K562 (cell line): Measurements from ENCODE around the gene CDC42BPB. TPM values are rescaled to one million over a fixed set of nuclear protein-coding genes. Genes with fewer than 3 reads are reported as not detected.

Experiments
- ATAC-seq: fragments of 200-7000 bp; cut with Tn5 transposase; 3 replicates; pipeline ENCODE4 v1.9.1; 2020; ENCODE audit warnings: moderate library complexity
- BruUV-seq: library from RNA; stranded (reverse); fragments of 400-500 nt; replicated peaks from 2 replicates; lab custom pipeline; 2021; lab: Mats Ljungman, UMichigan
- CTCF ChIA-PET: fragments of 300-600 bp; formaldehyde crosslinking; extraction: SDS; loops from one replicate; lab custom pipeline; 2021; ENCODE audit warnings: low intra/inter-chr PET ratio; lab: Yijun Ruan, JAX
- POLR2A ChIA-PET: fragments of 300-600, 350-650 bp; sonication (Branson Sonifier 250); formaldehyde crosslinking; extraction: SDS; loops from one replicate; lab custom pipeline; 2021; ENCODE audit warnings: antibody characterized with exemption, inconsistent platforms; lab: Yijun Ruan, JAX
- DNase-seq, 4 experiments: peaks; one replicate each; pipeline versions ENCODE4 v3.0.0 to v3.0.0-alpha.2; 2011 to 2018; ENCODE audit warnings: low spot score in 3 of 4, mixed read lengths in 3 of 4; ENCODE audit errors: extremely low read depth in 1 of 4
- FAIRE-seq: peaks from 2 replicates; lab custom pipeline; 2011; peaks lifted over from hg19 to GRCh38; lab: Jason Lieb, UNC
- H2AFZ ChIP-seq: 2 replicates; pipeline ENCODE4 v1.6.0; 2011; ENCODE audit warnings: low read depth, low read length, control low read depth, inconsistent platforms
- H3K27ac ChIP-seq: fragments of 200-600 bp; 3 replicates; pipeline ENCODE4 v1.8.0; 2011; ENCODE audit warnings: low read depth, mild to moderate bottlenecking, control low read depth, inconsistent platforms, low read length, moderate library complexity, mixed read lengths; ENCODE audit errors: extremely low read depth
- H3K27me3 ChIP-seq, 2 experiments: fragments of 300-600 bp in 1 of 2; 2 replicates in 1 of 2; 3 replicates in 1 of 2; pipeline versions ENCODE4 v1.6.0 to v1.8.0; 2011; ENCODE audit warnings: inconsistent platforms in 2 of 2, low read length in 2 of 2, mild to moderate bottlenecking in 1 of 2, mixed read lengths in 1 of 2, moderate library complexity in 1 of 2; ENCODE audit not compliant: control insufficient read depth in 2 of 2, insufficient read depth in 2 of 2
- H3K36me3 ChIP-seq: fragments of 300-600 bp; 3 replicates; pipeline ENCODE4 v1.8.0; 2011; ENCODE audit warnings: mild to moderate bottlenecking, low read length, inconsistent platforms; ENCODE audit not compliant: control insufficient read depth, insufficient read depth
- H3K4me1 ChIP-seq, 2 experiments: fragments of 200-600 bp in 1 of 2; replicated peaks in 1 of 2; 2 replicates in 1 of 2; 3 replicates in 1 of 2; pipeline versions ENCODE4 v1.5.1 to v1.8.0; 2011; ENCODE audit warnings: inconsistent platforms in 2 of 2, low read length in 2 of 2, mild to moderate bottlenecking in 1 of 2, mixed read lengths in 1 of 2, moderate library complexity in 1 of 2; ENCODE audit not compliant: control insufficient read depth in 2 of 2, insufficient read depth in 2 of 2
- H3K4me2 ChIP-seq: 2 replicates; pipeline ENCODE4 v1.6.1; 2011; ENCODE audit warnings: low read length, control low read depth, inconsistent platforms, mixed read lengths; ENCODE audit not compliant: insufficient read depth
- H3K4me3 ChIP-seq: fragments of 200-600 bp; sonication (generic), shearing (Covaris generic); 2 replicates; pipeline ENCODE4 v1.5.1; 2016; ENCODE audit warnings: control low read depth, inconsistent platforms
- H3K79me2 ChIP-seq: fragments of 200-600 bp; 3 replicates; pipeline ENCODE4 v1.8.0; 2011; ENCODE audit warnings: low read length, inconsistent platforms; ENCODE audit not compliant: control insufficient read depth, insufficient read depth
- H3K9ac ChIP-seq, 2 experiments: 2 replicates each; pipeline versions ENCODE4 v1.6.0 to v1.6.1; 2011; ENCODE audit warnings: low read depth in 2 of 2, low read length in 2 of 2, control low read depth in 1 of 2, inconsistent platforms in 1 of 2, mild to moderate bottlenecking in 1 of 2, mixed read lengths in 1 of 2; ENCODE audit not compliant: insufficient read depth in 1 of 2
- H3K9me1 ChIP-seq: one replicate; pipeline ENCODE4 v1.6.0; 2011; ENCODE audit warnings: inconsistent platforms, mild to moderate bottlenecking, low read length, moderate library complexity; ENCODE audit not compliant: control insufficient read depth, insufficient read depth
- H3K9me3 ChIP-seq: replicated peaks from 2 replicates; pipeline ENCODE4 v1.5.1; 2011; ENCODE audit warnings: low read depth, low read length, inconsistent platforms; ENCODE audit not compliant: control insufficient read depth, insufficient read depth
- H4K20me1 ChIP-seq: replicated peaks from 2 replicates; pipeline ENCODE4 v1.6.1; 2011; ENCODE audit warnings: low read length, inconsistent platforms, mixed read lengths; ENCODE audit not compliant: control insufficient read depth, insufficient read depth
- E2F3 ChIP-seq: fragments of 250-450 bp; sonication (Bioruptor Pico); IDR thresholded peaks from 2 replicates; pipeline ENCODE4 v1.4.0; 2020; ENCODE audit warnings: mild to moderate bottlenecking
- GABPA ChIP-seq: fragments of 200-800 bp; sonication (Bioruptor generic); conservative IDR thresholded peaks from 2 replicates; pipeline ENCODE4 v1.6.1; 2016; ENCODE audit warnings: low read depth, missing genetic modification characterization, missing compliant biosample characterization
- GTF2E2 ChIP-seq: fragments of 200-800 bp; sonication (Bioruptor generic); IDR thresholded peaks from 2 replicates; pipeline ENCODE4 v1.6.1; 2016; ENCODE audit warnings: missing genetic modification characterization, missing compliant biosample characterization
- MEF2D ChIP-seq: conservative IDR thresholded peaks from 2 replicates; pipeline ENCODE4 v1.6.1; 2016; ENCODE audit warnings: low read depth, missing genetic modification characterization, missing compliant biosample characterization
- RBM25 ChIP-seq: fragments of 200-400 bp; formaldehyde crosslinking; IDR thresholded peaks from 2 replicates; pipeline ENCODE4 v1.6.1; 2018; ENCODE audit warnings: low read length, low read depth, moderate library complexity; ENCODE audit not compliant: severe bottlenecking
- SMAD3 ChIP-seq: fragments of 450-650 bp; formaldehyde crosslinking; conservative IDR thresholded peaks from 2 replicates; pipeline ENCODE4 v1.4.0; 2020; ENCODE audit warnings: mild to moderate bottlenecking
- SMAD4 ChIP-seq: fragments of 250-450 bp; sonication (Bioruptor Pico); conservative IDR thresholded peaks from 2 replicates; pipeline ENCODE4 v1.8.0; 2021; ENCODE audit warnings: inconsistent platforms, mild to moderate bottlenecking, moderate library complexity
- STAG1 ChIP-seq: sonication (generic); formaldehyde crosslinking; IDR thresholded peaks from 2 replicates; pipeline ENCODE4 v1.5.0; 2020; ENCODE audit warnings: missing genetic modification reagents, borderline replicate concordance
- ZNF408 ChIP-seq: fragments of 250-450 bp; sonication (Bioruptor Pico); IDR thresholded peaks from 2 replicates; pipeline ENCODE4 v1.4.0; 2020; ENCODE audit warnings: low read depth, mild to moderate bottlenecking, moderate library complexity
- WGBS: fragments of 100-300 bp; shearing (Covaris generic); methylation state at CpG from one replicate; pipeline ENCODE4 v1.1.6; 2016; ENCODE audit warnings: low coverage, mixed read lengths; ENCODE audit not compliant: insufficient coverage; ENCODE audit errors: missing lambda C conversion rate; 5-methylcytosine and 5-hydroxymethylcytosine counted together
- in situ Hi-C: fragments of 300-500 bp; cut with MboI; formaldehyde crosslinking; loops from 4 replicates; pipeline ENCODE4 v1.15.0; 2018; ENCODE audit warnings: inconsistent platforms, mixed read lengths
- intact Hi-C: fragments of 100-400 bp; cut with micrococcal nuclease; formaldehyde crosslinking; loops from 2 replicates; pipeline ENCODE4 v1.14.2; 2022
- polyA plus RNA-seq, 8 experiments: library from polyadenylated mRNA; depleted of rRNA in 4 of 8; stranded (reverse) in 5 of 8; unstranded in 3 of 8; fragments of >200 nt; fragmentation: Nextera tagmentation in 2 of 8; fragmentation: Illumina TruSeq in 1 of 8; extraction: Ambion mirVana in 2 of 8; extraction: Trizol in 1 of 8; gene quantifications; 2 replicates each; pipeline versions ENCODE4 v1.2.1 to v1.2.3, GENCODE V29; 2011 to 2014; ENCODE audit warnings: inconsistent platforms in 1 of 8, missing spikeins in 1 of 8
- total RNA-seq, 7 experiments: library from RNA; depleted of rRNA in 6 of 7; stranded (reverse); fragments of >200 nt in 6 of 7; fragmentation: Illumina TruSeq in 2 of 7; extraction: Trizol in 2 of 7; gene quantifications; 2 replicates each; pipeline versions ENCODE4 v1.2.1 to v1.2.3, GENCODE V29; 2011 to 2021; ENCODE audit warnings: low replicate concordance in 1 of 7
- TF ChIP-seq, protein P1 (sequence below): fragments of 450-650 bp; IDR thresholded peaks from 2 replicates; pipeline ENCODE4 v1.6.1; 2018; ENCODE audit not compliant: partially characterized antibody
- TF ChIP-seq, protein P2 (sequence below): sonication (generic); formaldehyde crosslinking; IDR thresholded peaks from 2 replicates; pipeline ENCODE4 v1.8.1; 2023; ENCODE audit warnings: mild to moderate bottlenecking, missing genetic modification reagents, moderate library complexity

The CDC42BPB gene
- total and polyA plus RNA-seq, 9 of the 15 experiments (the other 6 are each of a cell fraction or from before 2014, with no cell fraction given): 0.07 to 24.3 (median 12.6) TPM

DNA sequence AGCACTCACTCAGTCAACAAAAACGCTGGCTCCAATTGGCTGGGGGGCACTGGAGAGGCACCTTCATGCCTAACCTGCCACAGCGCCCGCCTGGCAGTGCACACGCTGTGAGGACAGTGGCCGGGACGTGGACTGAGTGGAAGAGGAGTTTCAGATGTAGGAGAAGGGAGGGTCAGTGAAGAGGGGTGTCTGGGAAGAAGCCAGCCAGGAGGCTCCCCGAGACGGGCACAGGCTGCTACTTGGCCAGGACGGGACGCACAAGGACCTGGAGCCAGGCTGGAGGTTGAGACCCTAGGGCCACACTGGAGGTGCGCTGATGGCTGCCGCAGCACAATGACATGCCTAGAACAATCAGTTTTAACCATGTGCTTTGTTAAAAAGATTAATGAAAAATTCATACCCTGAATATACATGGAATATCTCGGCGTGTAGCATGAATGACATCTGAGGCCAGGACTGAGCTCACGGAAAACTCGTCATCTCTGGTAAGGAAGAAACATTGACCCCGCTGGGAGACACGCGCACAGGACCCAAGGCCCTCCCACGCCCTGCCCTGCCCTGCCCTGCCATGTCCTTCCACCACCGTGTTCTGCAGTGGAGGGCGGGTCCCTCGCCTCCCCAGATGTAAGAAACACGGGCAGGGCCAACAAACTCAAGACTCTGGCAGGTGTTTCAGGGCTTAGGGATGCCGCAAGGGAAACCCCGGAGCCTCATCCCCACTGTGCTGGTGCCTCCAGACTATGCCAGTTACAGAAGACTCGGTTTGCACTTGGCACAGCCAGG lies 109.8 kb downstream of the CDC42BPB start (continued):
- TF ChIP-seq E2F3 (CRISPR knock-in tag) (no peak), RBM25 (no peak), ZNF408 (CRISPR knock-in tag) (no peak)
- TF ChIP-seq, all 486 proteins: peak for 0

DNA sequence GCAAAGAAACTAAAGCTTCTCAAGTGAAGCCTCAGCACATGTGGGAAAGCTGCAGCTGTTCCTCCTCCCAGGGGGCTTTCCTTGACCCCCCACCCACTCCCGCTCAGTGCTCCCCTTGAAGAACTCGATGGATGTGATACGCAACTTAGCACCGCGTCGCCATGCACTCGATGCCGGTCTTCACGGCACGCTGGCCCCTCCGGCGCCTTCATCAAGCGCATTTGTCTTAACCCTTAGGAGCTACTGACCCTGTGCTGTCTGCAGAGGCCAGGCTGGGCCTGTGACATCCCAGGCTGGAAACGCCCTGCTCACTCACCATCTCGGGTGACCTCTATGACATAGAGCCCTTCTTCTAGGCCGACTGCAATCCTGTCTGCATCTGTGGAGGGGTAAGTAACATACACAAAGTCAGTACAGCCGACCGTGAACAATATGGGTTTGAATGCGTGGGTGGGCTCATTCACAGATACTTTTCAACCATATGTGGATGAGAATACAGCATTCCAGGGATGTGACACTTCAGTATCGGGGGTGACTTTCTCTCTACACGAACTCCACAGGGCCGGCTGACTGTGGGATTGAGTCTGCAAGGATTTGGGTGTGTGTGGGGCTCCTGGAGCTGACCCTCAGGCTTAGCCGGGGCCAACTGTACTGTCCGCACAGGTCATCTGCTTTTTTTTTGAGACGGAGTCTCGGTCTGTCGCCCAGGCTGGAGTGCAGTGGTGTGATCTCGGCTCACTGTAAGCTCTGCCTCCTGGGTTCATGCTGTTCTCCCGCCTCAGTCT lies 111.8 kb downstream of the CDC42BPB start:
- no peaks in the 10 kb centered on the region for H3K27me3 ChIP-seq
- no peaks in the 10 kb centered on the region for H4K20me1 ChIP-seq
- no peak overlapping the region for H3K4me3 ChIP-seq
- WGBS: 87% methylated on average over 18 of the region's 29 CpGs
- H3K9me3 ChIP-seq: no peaks in the 10 kb centered on the region
- no peak for DNase-seq
- in situ Hi-C loops (no loop called here), intact Hi-C loops (no loop called here)
- H3K27ac ChIP-seq: no peak overlapping the region
- H3K4me1 ChIP-seq: peaks cover 4 to 16% of the 10 kb centered on the region in 2 experiments; a peak in 3 of 5 replicates
- H3K79me2 ChIP-seq: no peaks in the 10 kb centered on the region
- POLR2A ChIA-PET: interaction anchor here (0.7 kb wide), 1 partner anchor 10 kb away, joined by 3 read pairs; no protein-coding TSS in a partner anchor
- no peaks in the 10 kb centered on the region for H3K9me1 ChIP-seq
- FAIRE-seq: no peak
- no TSS peak for BruUV-seq
- H3K36me3 ChIP-seq: peaks cover 30% of the 10 kb centered on the region; the same call in 1 of the 3 replicates
- CTCF ChIA-PET: no interaction called here
- no peak overlapping the region for H2AFZ ChIP-seq
- no peak overlapping the region for H3K4me2 ChIP-seq
- H3K9ac ChIP-seq: no peak overlapping the region
- no peak for ATAC-seq
- TF ChIP-seq SMAD4 (no peak), GTF2E2 (tag) (no peak), MEF2D (tag) (no peak), GABPA (tag) (no peak), SMAD3 (CRISPR knock-in tag) (no peak), STAG1 (CRISPR knock-in tag) (no peak)
- TF ChIP-seq, protein P1, sequence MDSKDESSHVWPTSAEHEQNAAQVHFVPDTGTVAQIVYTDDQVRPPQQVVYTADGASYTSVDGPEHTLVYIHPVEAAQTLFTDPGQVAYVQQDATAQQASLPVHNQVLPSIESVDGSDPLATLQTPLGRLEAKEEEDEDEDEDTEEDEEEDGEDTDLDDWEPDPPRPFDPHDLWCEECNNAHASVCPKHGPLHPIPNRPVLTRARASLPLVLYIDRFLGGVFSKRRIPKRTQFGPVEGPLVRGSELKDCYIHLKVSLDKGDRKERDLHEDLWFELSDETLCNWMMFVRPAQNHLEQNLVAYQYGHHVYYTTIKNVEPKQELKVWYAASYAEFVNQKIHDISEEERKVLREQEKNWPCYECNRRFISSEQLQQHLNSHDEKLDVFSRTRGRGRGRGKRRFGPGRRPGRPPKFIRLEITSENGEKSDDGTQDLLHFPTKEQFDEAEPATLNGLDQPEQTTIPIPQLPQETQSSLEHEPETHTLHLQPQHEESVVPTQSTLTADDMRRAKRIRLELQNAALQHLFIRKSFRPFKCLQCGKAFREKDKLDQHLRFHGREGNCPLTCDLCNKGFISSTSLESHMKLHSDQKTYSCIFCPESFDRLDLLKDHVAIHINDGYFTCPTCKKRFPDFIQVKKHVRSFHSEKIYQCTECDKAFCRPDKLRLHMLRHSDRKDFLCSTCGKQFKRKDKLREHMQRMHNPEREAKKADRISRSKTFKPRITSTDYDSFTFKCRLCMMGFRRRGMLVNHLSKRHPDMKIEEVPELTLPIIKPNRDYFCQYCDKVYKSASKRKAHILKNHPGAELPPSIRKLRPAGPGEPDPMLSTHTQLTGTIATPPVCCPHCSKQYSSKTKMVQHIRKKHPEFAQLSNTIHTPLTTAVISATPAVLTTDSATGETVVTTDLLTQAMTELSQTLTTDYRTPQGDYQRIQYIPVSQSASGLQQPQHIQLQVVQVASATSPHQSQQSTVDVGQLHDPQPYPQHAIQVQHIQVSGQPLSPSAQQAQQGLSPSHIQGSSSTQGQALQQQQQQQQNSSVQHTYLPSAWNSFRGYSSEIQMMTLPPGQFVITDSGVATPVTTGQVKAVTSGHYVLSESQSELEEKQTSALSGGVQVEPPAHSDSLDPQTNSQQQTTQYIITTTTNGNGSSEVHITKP: no peak
- TF ChIP-seq, protein P2, sequence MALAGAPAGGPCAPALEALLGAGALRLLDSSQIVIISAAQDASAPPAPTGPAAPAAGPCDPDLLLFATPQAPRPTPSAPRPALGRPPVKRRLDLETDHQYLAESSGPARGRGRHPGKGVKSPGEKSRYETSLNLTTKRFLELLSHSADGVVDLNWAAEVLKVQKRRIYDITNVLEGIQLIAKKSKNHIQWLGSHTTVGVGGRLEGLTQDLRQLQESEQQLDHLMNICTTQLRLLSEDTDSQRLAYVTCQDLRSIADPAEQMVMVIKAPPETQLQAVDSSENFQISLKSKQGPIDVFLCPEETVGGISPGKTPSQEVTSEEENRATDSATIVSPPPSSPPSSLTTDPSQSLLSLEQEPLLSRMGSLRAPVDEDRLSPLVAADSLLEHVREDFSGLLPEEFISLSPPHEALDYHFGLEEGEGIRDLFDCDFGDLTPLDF (CRISPR knock-in tag): no peak
